GM08714 (cell line): ENCODE measurements around the gene MMRN2.
"Not testable (repeated sequence)": the region's sequence is repeated elsewhere in the genome, so short reads cannot be mapped to it uniquely, and the experiment has no call there.

Experiments
- H3K4me3 ChIP-seq: fragments of 200-500 bp; sonication (Bioruptor generic); 2 replicates; pipeline ENCODE4 v1.5.1; 2014; ENCODE audit warnings: mild to moderate bottlenecking, low read length, inconsistent platforms
- ZNF274 ChIP-seq: IDR thresholded peaks from 2 replicates; pipeline ENCODE4 v1.6.1; 2012; ENCODE audit warnings: mild to moderate bottlenecking, low read depth, low read length

The MMRN2 gene

GRCh38 chr10:86957471-86958115, at the start of gene MMRN2:
Gene MMRN2, minus strand, starts transcription at chr10:86957615. Its CDS starts 74 bp downstream, at chr10:86957541.
- no peak for TF ChIP-seq ZNF274
- no peak within 1 kb of the TSS for H3K4me3 ChIP-seq

DNA sequence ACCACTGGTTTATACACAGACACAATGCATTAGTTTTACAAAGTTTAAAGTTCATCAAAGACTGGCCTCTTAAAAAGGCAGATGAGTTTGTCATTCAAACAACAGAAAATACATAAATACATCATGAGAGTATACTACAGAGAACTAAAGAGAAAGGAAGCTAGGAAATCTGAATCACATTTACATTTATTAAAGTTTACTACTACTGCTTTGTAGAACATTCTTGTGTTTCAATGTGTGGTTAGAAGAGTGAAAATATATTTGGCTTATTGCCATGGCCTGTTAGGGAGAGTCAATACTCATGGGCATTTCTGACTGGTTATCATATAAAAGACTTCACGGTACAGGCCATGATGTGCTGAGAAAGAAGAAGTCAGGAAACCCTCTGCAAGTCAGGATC, 49.7 kb upstream of the MMRN2 start:
- H3K4me3 ChIP-seq, result not testable (repeated sequence)

DNA sequence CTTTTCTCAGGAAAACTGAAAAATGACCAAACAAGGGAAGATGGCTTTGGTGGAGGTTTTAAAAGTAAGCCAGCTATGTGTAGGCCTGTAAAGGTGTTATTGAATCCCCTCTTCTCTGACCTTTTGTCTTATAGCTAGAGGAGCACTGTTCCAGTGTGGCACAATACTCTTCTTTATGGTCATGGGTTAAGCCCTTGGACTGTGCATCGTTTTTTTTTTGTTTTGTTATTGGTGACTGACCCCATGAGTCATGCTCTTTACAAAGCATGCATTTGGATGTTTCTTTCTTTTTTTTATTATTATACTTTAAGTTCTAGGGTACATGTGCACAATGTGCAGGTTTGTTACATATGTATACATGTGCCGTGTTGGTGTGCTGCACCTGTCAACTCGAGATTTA, 43.1 kb upstream of the MMRN2 start:
- no peak for TF ChIP-seq ZNF274
- H3K4me3 ChIP-seq, result no peak overlapping the region

GRCh38 chr10:86999802-87000403, 42.5 kb upstream of the MMRN2 start:
- not testable (repeated sequence) for H3K4me3 ChIP-seq

DNA sequence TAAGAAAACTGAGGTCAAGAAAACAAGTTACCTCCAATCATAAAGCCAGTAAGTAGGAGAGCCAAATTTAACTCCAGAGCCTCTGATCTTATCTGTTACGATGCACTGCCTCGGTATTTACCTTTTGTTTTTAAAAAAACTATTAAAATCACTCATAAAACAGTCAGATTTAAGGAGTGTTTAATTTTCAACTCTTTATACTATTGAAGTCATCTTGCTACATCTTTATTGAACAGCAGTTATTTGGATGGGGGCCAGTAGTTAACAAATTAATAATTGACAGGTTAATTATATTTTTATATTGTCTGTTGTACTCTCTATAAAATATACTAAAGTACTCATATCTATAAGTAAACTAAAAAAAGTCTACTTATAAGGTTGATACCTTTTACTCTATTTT, 35.5 kb upstream of the MMRN2 start:
- no peak overlapping the region for H3K4me3 ChIP-seq
- no peak for TF ChIP-seq ZNF274

- TF ChIP-seq ZNF274, result no peak
- no peak overlapping the region for H3K4me3 ChIP-seq
These were observed 35.0 kb upstream of the MMRN2 start for GRCh38 chr10:86992456-86992855.

DNA sequence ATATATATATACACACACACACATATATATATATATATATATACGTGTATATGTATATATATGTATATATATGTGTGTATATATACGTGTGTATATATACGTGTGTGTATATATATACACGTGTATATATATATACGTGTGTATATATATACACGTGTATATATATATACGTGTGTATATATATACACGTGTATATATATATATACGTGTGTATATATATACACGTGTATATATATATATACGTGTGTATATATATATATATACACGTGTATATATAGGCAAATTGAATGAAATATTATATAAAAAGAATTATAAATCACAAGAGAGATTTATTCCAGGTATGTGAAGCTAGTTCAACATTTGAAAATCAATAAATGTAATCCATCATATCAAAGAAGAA, 33.9 kb upstream of the MMRN2 start:
- H3K4me3 ChIP-seq, result not testable (repeated sequence)

GRCh38 chr10:86988520-86988919, 31.1 kb upstream of the MMRN2 start:
- H3K4me3 ChIP-seq, result no peak overlapping the region
- no peak for TF ChIP-seq ZNF274

DNA sequence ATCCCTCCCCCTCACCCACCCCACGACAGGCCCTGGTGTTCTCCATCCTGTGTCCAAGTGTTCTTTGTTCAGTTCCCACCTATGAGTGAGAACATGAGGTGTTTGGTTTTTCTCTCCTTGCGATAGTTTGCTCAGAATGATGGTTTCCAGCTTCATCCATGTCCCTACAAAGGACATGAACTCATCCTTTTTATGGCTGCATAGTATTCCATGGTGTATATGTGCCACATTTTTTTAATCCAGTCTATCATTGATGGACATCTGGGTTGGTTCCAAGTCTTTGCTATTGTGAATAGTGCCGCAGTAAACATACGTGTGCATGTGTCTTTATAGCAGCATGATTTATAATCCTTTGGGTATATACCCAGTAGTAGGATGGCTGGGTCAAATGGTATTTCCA, 27.1 kb upstream of the MMRN2 start:
- H3K4me3 ChIP-seq, result not testable (repeated sequence)

DNA sequence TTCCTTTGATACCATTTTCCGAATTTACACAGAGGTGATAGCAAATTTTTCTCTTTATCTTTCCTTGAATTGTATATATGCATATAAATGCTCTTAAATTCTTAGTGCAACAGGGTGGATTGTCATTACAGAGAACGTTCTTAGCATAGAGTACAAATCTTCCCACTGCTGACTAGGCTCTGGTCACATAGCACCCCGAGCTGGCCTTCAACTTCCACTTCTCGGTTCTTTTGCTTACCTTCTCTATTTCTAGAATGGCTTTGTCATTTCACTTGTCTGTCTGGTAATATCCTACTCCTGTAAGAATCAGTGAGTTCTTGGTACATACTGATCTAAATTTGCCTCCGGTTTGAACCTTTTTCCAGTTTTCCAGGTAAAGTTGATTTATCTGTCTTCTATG, 24.3 kb upstream of the MMRN2 start:
- no peak overlapping the region for H3K4me3 ChIP-seq
- TF ChIP-seq ZNF274, result no peak

- not testable (repeated sequence) for H3K4me3 ChIP-seq
These were observed 23.6 kb upstream of the MMRN2 start for GRCh38 chr10:86981020-86981419.

- no peak for TF ChIP-seq ZNF274
- no peak overlapping the region for H3K4me3 ChIP-seq
These were observed 22.6 kb upstream of the MMRN2 start for GRCh38 chr10:86979977-86980448.

DNA sequence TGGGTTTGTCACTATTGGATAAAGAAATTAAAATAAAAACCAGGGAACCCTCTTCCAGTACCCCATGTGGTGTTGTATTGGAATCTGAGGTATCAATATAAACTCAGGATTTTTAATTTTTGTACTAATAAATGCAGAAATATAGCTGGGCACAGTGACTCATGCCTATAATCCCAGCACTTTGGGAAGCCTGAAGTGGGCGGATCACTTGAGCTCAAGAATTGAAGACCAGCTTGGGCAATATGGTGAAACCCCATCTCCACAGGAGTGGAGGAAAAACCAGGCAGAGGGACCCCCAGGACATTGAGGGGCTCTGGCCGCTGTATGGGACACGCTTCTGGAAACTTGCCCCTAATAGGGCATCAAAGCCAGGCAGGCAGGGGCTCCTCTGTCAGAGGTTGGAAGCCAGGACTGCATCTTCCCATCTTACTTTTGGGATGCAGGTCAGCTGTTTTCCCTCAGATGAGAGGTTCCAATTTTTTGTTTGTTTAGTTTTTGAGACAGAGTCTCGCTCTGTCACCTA, 21.9 kb upstream of the MMRN2 start:
- TF ChIP-seq ZNF274, result no peak

GRCh38 chr10:86978457-86978856, 21.0 kb upstream of the MMRN2 start:
- not testable (repeated sequence) for H3K4me3 ChIP-seq

More for the DNA sequence above, 21.9 kb upstream of the MMRN2 start:
- no peak overlapping the region for H3K4me3 ChIP-seq

GRCh38 chr10:86976362-86977056, 19.1 kb upstream of the MMRN2 start:
- no peak for TF ChIP-seq ZNF274

More at GRCh38 chr10:86976362-86977056, 19.1 kb upstream of the MMRN2 start:
- H3K4me3 ChIP-seq, result no peak overlapping the region
